IMR-90 (cell line): Measurements from ENCODE around the gene IFIT1. TPM values are rescaled to one million over a fixed set of nuclear protein-coding genes. Genes with fewer than 3 reads are reported as not detected.

ENCODE experiments used
- ATAC-seq: fragments of 200-7000 bp; cut with Tn5 transposase; 2 replicates; pipeline ENCODE4 v1.9.1; 2020; ENCODE audit warnings: low read depth, mild to moderate bottlenecking, moderate library complexity
- BruUV-seq: library from RNA; stranded (reverse); fragments of 400-500 nt; replicated peaks from 2 replicates; lab custom pipeline; 2021; lab: Mats Ljungman, UMichigan
- CTCF ChIA-PET: fragments of 300-600 bp; formaldehyde crosslinking; extraction: SDS; loops from one replicate; lab custom pipeline; 2021; ENCODE audit warnings: antibody characterized with exemption; lab: Yijun Ruan, JAX
- POLR2A ChIA-PET: fragments of 300-600 bp; sonication (Branson Sonifier 250); formaldehyde crosslinking; loops from one replicate; lab custom pipeline; 2022; ENCODE audit warnings: antibody characterized with exemption; ENCODE audit not compliant: unreplicated experiment; lab: Charles Lee
- DNase-seq: peaks from one replicate; pipeline ENCODE4 v3.0.0; 2013
- H2AFZ ChIP-seq: replicated peaks from 2 replicates; pipeline ENCODE3; 2013; ENCODE audit warnings: low read length, mild to moderate bottlenecking; ENCODE audit not compliant: poor library complexity
- H2AK5ac ChIP-seq: 2 replicates; pipeline ENCODE4 v1.6.1; 2013; ENCODE audit warnings: low read depth, low read length, inconsistent platforms
- H2AK9ac ChIP-seq: replicated peaks from 2 replicates; pipeline ENCODE3; 2013; ENCODE audit warnings: mild to moderate bottlenecking, low read depth, low read length, moderate library complexity; ENCODE audit not compliant: poor library complexity
- H2BK120ac ChIP-seq: 2 replicates; pipeline ENCODE4 v1.6.1; 2013; ENCODE audit warnings: low read depth, low read length, inconsistent platforms
- H2BK15ac ChIP-seq: 3 replicates; pipeline ENCODE4 v1.6.1; 2013; ENCODE audit warnings: low read depth, low read length, inconsistent platforms
- H2BK20ac ChIP-seq: 2 replicates; pipeline ENCODE4 v1.6.1; 2013; ENCODE audit warnings: low read depth, mild to moderate bottlenecking, inconsistent platforms, low read length, moderate library complexity
- H2BK5ac ChIP-seq: 2 replicates; pipeline ENCODE4 v1.6.1; 2013; ENCODE audit warnings: mild to moderate bottlenecking, low read depth, low read length, inconsistent platforms; ENCODE audit not compliant: poor library complexity, severe bottlenecking
- H3K14ac ChIP-seq: replicated peaks from 2 replicates; pipeline ENCODE4 v1.6.1; 2013; ENCODE audit warnings: low read depth, low read length, inconsistent platforms
- H3K18ac ChIP-seq: 2 replicates; pipeline ENCODE4 v1.6.1; 2013; ENCODE audit warnings: low read depth, low read length, control low read depth
- H3K23ac ChIP-seq: 2 replicates; pipeline ENCODE4 v1.6.1; 2013; ENCODE audit warnings: low read depth, low read length, inconsistent platforms
- H3K27ac ChIP-seq: 2 replicates; pipeline ENCODE4 v1.5.1; 2013; ENCODE audit warnings: mild to moderate bottlenecking, control low read depth, low read length; ENCODE audit not compliant: insufficient read depth
- H3K27me3 ChIP-seq: 2 replicates; pipeline ENCODE4 v1.6.1; 2013; ENCODE audit warnings: low read length; ENCODE audit not compliant: control insufficient read depth, insufficient read depth
- H3K36me3 ChIP-seq: 2 replicates; pipeline ENCODE4 v1.6.1; 2013; ENCODE audit warnings: low read length, mixed read lengths; ENCODE audit not compliant: control insufficient read depth, insufficient read depth
- H3K4ac ChIP-seq: 2 replicates; pipeline ENCODE4 v1.6.1; 2013; ENCODE audit warnings: low read depth, low read length, inconsistent platforms
- H3K4me1 ChIP-seq: 2 replicates; pipeline ENCODE4 v1.6.1; 2013; ENCODE audit warnings: low read length, mixed read lengths; ENCODE audit not compliant: control insufficient read depth, insufficient read depth
- H3K4me2 ChIP-seq: 2 replicates; pipeline ENCODE4 v1.6.1; 2013; ENCODE audit warnings: low read depth, mild to moderate bottlenecking, control low read depth, low read length, moderate library complexity
- H3K4me3 ChIP-seq: 2 replicates; pipeline ENCODE4 v1.5.1; 2013; ENCODE audit warnings: low read depth, mild to moderate bottlenecking, control low read depth, low read length, moderate library complexity; ENCODE audit not compliant: insufficient read depth
- H3K56ac ChIP-seq: 2 replicates; pipeline ENCODE4 v1.6.1; 2013; ENCODE audit warnings: low read length, inconsistent platforms; ENCODE audit not compliant: insufficient read depth; ENCODE audit errors: extremely low read depth
- H3K79me1 ChIP-seq, 2 experiments: 2 replicates each; pipeline ENCODE4 v1.6.1; 2013; ENCODE audit warnings: low read length in 2 of 2, inconsistent platforms in 1 of 2, low read depth in 1 of 2
- H3K9ac ChIP-seq: 2 replicates; pipeline ENCODE4 v1.6.1; 2013; ENCODE audit warnings: low read depth, low read length, control low read depth
- H3K9me1 ChIP-seq: 2 replicates; pipeline ENCODE4 v1.6.1; 2013; ENCODE audit warnings: low read length, inconsistent platforms; ENCODE audit not compliant: insufficient read depth
- H3K9me3 ChIP-seq: 2 replicates; pipeline ENCODE4 v1.6.1; 2013; ENCODE audit warnings: low read length; ENCODE audit not compliant: control insufficient read depth, insufficient read depth
- H4K20me1 ChIP-seq: 2 replicates; pipeline ENCODE4 v1.6.1; 2013; ENCODE audit warnings: low read length, inconsistent platforms; ENCODE audit not compliant: insufficient read depth
- H4K5ac ChIP-seq: 2 replicates; pipeline ENCODE4 v1.6.1; 2013; ENCODE audit warnings: mild to moderate bottlenecking, low read depth, low read length, control low read depth
- H4K8ac ChIP-seq, 2 experiments: 2 replicates each; pipeline ENCODE4 v1.6.1; 2013; ENCODE audit warnings: low read depth in 2 of 2, low read length in 2 of 2, control low read depth in 1 of 2, inconsistent platforms in 1 of 2
- H4K91ac ChIP-seq: 2 replicates; pipeline ENCODE4 v1.6.1; 2013; ENCODE audit warnings: low read depth, low read length, inconsistent platforms; ENCODE audit not compliant: insufficient read depth
- BHLHE40 ChIP-seq: fragments of 150-350 bp; IDR thresholded peaks from 2 replicates; pipeline ENCODE4 v1.6.1; 2016; ENCODE audit warnings: mild to moderate bottlenecking, low read depth, low read length
- CHD1 ChIP-seq: IDR thresholded peaks from 2 replicates; pipeline ENCODE4 v1.6.1; 2012; ENCODE audit warnings: low read depth, low read length, improper control_type of control experiment
- ELK1 ChIP-seq: fragments of 150-350 bp; IDR thresholded peaks from 2 replicates; pipeline ENCODE4 v1.6.1; 2016; ENCODE audit warnings: low read depth, mild to moderate bottlenecking, low read length, moderate library complexity, borderline replicate concordance
- FOS ChIP-seq: fragments of 150-350 bp; IDR thresholded peaks from 2 replicates; pipeline ENCODE4 v1.6.1; 2016; ENCODE audit warnings: low read depth, low read length
- MAFK ChIP-seq: IDR thresholded peaks from 2 replicates; pipeline ENCODE4 v1.6.1; 2012; ENCODE audit warnings: low read depth, low read length, improper control_type of control experiment
- MAZ ChIP-seq: IDR thresholded peaks from 2 replicates; pipeline ENCODE4 v1.6.1; 2012; ENCODE audit warnings: low read depth, mild to moderate bottlenecking, low read length, improper control_type of control experiment, moderate library complexity, borderline replicate concordance
- MXI1 ChIP-seq: IDR thresholded peaks from 2 replicates; pipeline ENCODE4 v1.6.1; 2012; ENCODE audit warnings: low read depth, mild to moderate bottlenecking, low read length, moderate library complexity, borderline replicate concordance
- NFE2L2 ChIP-seq: fragments of 150-350 bp; IDR thresholded peaks from 2 replicates; pipeline ENCODE4 v1.6.1; 2016; ENCODE audit warnings: low read depth, mild to moderate bottlenecking, low read length
- POLR2A ChIP-seq: IDR thresholded peaks from 2 replicates; pipeline ENCODE4 v1.6.1; 2012; ENCODE audit warnings: mild to moderate bottlenecking, low read depth, low read length
- RAD21 ChIP-seq: IDR thresholded peaks from 2 replicates; pipeline ENCODE4 v1.6.1; 2012; ENCODE audit warnings: low read length, improper control_type of control experiment
- RCOR1 ChIP-seq: IDR thresholded peaks from 2 replicates; pipeline ENCODE4 v1.6.1; 2012; ENCODE audit warnings: mild to moderate bottlenecking, low read length, improper control_type of control experiment; ENCODE audit not compliant: insufficient replicate concordance
- RFX5 ChIP-seq: IDR thresholded peaks from 2 replicates; pipeline ENCODE4 v1.8.0; 2012; ENCODE audit warnings: low read depth, mild to moderate bottlenecking, low read length, moderate library complexity
- USF2 ChIP-seq: fragments of 150-350 bp; IDR thresholded peaks from 2 replicates; pipeline ENCODE4 v1.6.1; 2017; ENCODE audit warnings: mild to moderate bottlenecking, antibody characterized with exemption, low read length, low read depth
- WGBS, 2 experiments: methylation state at CpG; one replicate each; pipeline versions ENCODE4 v1.1.5 to v1.1.7; 2013; ENCODE audit warnings: missing lambda C conversion rate in 2 of 2; ENCODE audit not compliant: insufficient read length in 1 of 2; ENCODE audit errors: extremely low coverage in 2 of 2; 5-methylcytosine and 5-hydroxymethylcytosine counted together
- dilution Hi-C: fragments of 300-500 bp; cut with HindIII; formaldehyde crosslinking; loops from one replicate; pipeline ENCODE4 v1.14.3; 2018; ENCODE audit warnings: low sequenced_read_pairs; ENCODE audit not compliant: unreplicated experiment
- in situ Hi-C: fragments of 300-500 bp; cut with MboI; formaldehyde crosslinking; loops from 3 replicates; pipeline ENCODE4 v1.14.3; 2019; ENCODE audit warnings: low sequenced_read_pairs, inconsistent platforms, mixed read lengths
- intact Hi-C: fragments of 100-400 bp; cut with micrococcal nuclease; formaldehyde crosslinking; loops from 2 replicates; pipeline ENCODE4 v1.10.0; 2022
- polyA plus RNA-seq, 3 experiments: library from polyadenylated mRNA; depleted of rRNA; stranded (reverse); fragments of >200 nt; gene quantifications; 2 replicates each; pipeline ENCODE4 v1.2.3, GENCODE V29; 2012; ENCODE audit warnings: low replicate concordance in 1 of 3
- total RNA-seq: library from RNA; depleted of rRNA; stranded (reverse); fragments of >200 nt; gene quantifications from 2 replicates; pipeline ENCODE4 v1.2.3, GENCODE V29; 2012

Gene IFIT1
- total and polyA plus RNA-seq, 2 of the 4 experiments (the other 2 are of a cell fraction) = 6.1 to 6.8 TPM

- peak overlapping the region; percentile 76 for H2AFZ ChIP-seq
- ChIA-PET POLR2A (interaction anchor here (0.6 to 0.7 kb wide), 3 partner anchors 34 to 935 kb away, joined by 3 to 14 read pairs (median 5); no protein-coding TSS in a partner anchor), CTCF (interaction anchor here (1.2 to 1.6 kb wide), 2 partner anchors 17 to 49 kb away, joined by 3 to 4 read pairs; no protein-coding TSS in a partner anchor)
Observed at GRCh38 chr10:89352802-89353201, 39.6 kb upstream of the IFIT1 start.

More at GRCh38 chr10:89352802-89353201, 39.6 kb upstream of the IFIT1 start:
- no TSS peak for BruUV-seq
- H4K91ac ChIP-seq = peak overlapping the region; percentile 96
- H4K8ac ChIP-seq = peak overlapping the region; percentile 61 to 81; a peak in 3 of 4 replicates
- H2AK9ac ChIP-seq = peak overlapping the region; percentile 93
- H2BK120ac ChIP-seq = peak overlapping the region; percentile 97
- H2AK5ac ChIP-seq = peak overlapping the region; percentile 90
- ATAC-seq (no peak), DNase-seq (no peak)
- peaks cover 19% of the 10 kb centered on the region for H3K4me1 ChIP-seq
- no peak overlapping the region; the same call in 1 of the 2 replicates for H3K9ac ChIP-seq
- intact Hi-C loops (loop anchor here (1.0 to 5.0 kb wide), 2 partner anchors 25 to 71 kb away; no protein-coding TSS in a partner anchor), dilution Hi-C loops (no loop called here), in situ Hi-C loops (no loop called here)
- H3K4me3 ChIP-seq = no peak overlapping the region
- H3K27ac ChIP-seq = peak overlapping the region; percentile 54
- H2BK5ac ChIP-seq = peak overlapping the region; percentile 98
- peak overlapping the region; percentile 97 for H2BK20ac ChIP-seq
- H4K20me1 ChIP-seq = no peaks in the 10 kb centered on the region
- H4K5ac ChIP-seq = peak overlapping the region; percentile 84
- no peaks in the 10 kb centered on the region for H3K36me3 ChIP-seq
- peak overlapping the region; percentile 80 for H3K18ac ChIP-seq
- H3K23ac ChIP-seq = peak overlapping the region; percentile 83
- no peaks in the 10 kb centered on the region for H3K27me3 ChIP-seq
- peak overlapping the region; percentile 96; the same call in 2 of the 3 replicates for H2BK15ac ChIP-seq
- H3K9me1 ChIP-seq = peaks cover 8% of the 10 kb centered on the region
- peak overlapping the region; percentile 30; the same call in 1 of the 2 replicates for H3K56ac ChIP-seq
- H3K9me3 ChIP-seq = no peaks in the 10 kb centered on the region
- peak overlapping the region; percentile 96 for H3K4ac ChIP-seq
- no peaks in the 10 kb centered on the region for H3K79me1 ChIP-seq
- no CpG with 5 or more reads among the region's 4 CpGs for WGBS, 2 experiments
- H3K4me2 ChIP-seq = peak overlapping the region; percentile 2; the same call in 1 of the 2 replicates
- H3K14ac ChIP-seq = peak overlapping the region; percentile 94
- TF ChIP-seq BHLHE40 (no peak), CHD1 (no peak), MXI1 (no peak), RFX5 (no peak), POLR2A (no peak), FOS (no peak), RAD21 (no peak), ELK1 (no peak), MAFK (no peak), RCOR1 (no peak), MAZ (no peak), USF2 (no peak), NFE2L2 (no peak)
